ENCODE data around the gene MPP7. TPM values are rescaled to one million over a fixed set of nuclear protein-coding genes. Genes with fewer than 3 reads are reported as not detected.

Gene MPP7
- total and polyA plus RNA-seq, 2 of the 8 experiments (the other 6 are each of a cell fraction or from before 2014, with no cell fraction given): 1.9 to 9.3 TPM

DNA sequence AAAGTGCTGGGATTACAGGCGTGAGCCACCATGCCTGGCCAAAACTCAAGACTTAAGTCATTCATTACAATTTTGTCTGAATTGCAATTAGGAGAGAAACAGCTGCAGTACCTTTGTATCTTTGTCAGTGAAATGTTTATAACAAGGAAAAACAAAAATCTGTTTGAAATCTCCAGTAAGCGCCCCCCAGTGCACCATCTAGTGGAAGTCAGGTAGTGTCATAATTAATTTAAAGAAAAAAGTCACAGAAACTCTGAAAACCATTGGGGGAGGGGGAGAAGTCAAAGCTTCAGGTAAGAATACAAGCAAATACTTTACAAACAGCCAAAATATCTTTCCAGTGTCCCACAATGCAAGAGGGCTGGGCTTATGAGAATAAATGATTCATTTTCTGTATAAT lies 2.8 kb downstream of the MPP7 start (continued):
- TF ChIP-seq, protein P1, sequence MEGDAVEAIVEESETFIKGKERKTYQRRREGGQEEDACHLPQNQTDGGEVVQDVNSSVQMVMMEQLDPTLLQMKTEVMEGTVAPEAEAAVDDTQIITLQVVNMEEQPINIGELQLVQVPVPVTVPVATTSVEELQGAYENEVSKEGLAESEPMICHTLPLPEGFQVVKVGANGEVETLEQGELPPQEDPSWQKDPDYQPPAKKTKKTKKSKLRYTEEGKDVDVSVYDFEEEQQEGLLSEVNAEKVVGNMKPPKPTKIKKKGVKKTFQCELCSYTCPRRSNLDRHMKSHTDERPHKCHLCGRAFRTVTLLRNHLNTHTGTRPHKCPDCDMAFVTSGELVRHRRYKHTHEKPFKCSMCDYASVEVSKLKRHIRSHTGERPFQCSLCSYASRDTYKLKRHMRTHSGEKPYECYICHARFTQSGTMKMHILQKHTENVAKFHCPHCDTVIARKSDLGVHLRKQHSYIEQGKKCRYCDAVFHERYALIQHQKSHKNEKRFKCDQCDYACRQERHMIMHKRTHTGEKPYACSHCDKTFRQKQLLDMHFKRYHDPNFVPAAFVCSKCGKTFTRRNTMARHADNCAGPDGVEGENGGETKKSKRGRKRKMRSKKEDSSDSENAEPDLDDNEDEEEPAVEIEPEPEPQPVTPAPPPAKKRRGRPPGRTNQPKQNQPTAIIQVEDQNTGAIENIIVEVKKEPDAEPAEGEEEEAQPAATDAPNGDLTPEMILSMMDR (IDR thresholded peaks at IDR 0.05; ENCODE audit: control extremely low read depth in 1 of 3, insufficient read depth in 1 of 3, low read depth in 1 of 3, low read length in 3 of 3): no peak
- no peak for TF ChIP-seq RFX5 (IDR thresholded peaks at IDR 0.05; ENCODE audit: borderline replicate concordance, low read depth, low read length)
- no peak for TF ChIP-seq TCF12 (IDR thresholded peaks at IDR 0.05; ENCODE audit: low read depth, low read length)

All from H1 (cell line).